ENCODE results near the gene MIPEP.

Gene MIPEP

GRCh38 chr13:23744315-23744714 lies 144.9 kb downstream of the MIPEP start:
- DNase-seq (ENCODE audit: low read depth): no peak
- TF ChIP-seq CTCF (IDR thresholded peaks at IDR 0.05; ENCODE audit: low read depth, low read length, missing control alignments): no peak

GRCh38 chr13:23743278-23744076 lies 145.7 kb downstream of the MIPEP start:
- TF ChIP-seq CTCF (IDR thresholded peaks at IDR 0.05; ENCODE audit: low read depth, low read length, missing control alignments): no peak
- no peak overlapping the region for H3K4me3 ChIP-seq (ENCODE audit: low read depth, low read length)
- DNase-seq (ENCODE audit: low read depth): no peak

More at GRCh38 chr13:23744315-23744714, 144.9 kb downstream of the MIPEP start:
- H3K4me3 ChIP-seq (ENCODE audit: low read depth, low read length): no peak overlapping the region

- no peak overlapping the region for H3K4me3 ChIP-seq (ENCODE audit: low read depth, low read length)
- peak; percentile 67 for TF ChIP-seq CTCF (IDR thresholded peaks at IDR 0.05; ENCODE audit: low read depth, low read length, missing control alignments)
- no peak for DNase-seq (ENCODE audit: low read depth)
Observed at GRCh38 chr13:23741879-23742510, 147.2 kb downstream of the MIPEP start.

GRCh38 chr13:23740002-23740401 lies 149.2 kb downstream of the MIPEP start:
- DNase-seq (ENCODE audit: low read depth): no peak
- H3K4me3 ChIP-seq (ENCODE audit: low read depth, low read length): no peak overlapping the region
- no peak for TF ChIP-seq CTCF (IDR thresholded peaks at IDR 0.05; ENCODE audit: low read depth, low read length, missing control alignments)

GRCh38 chr13:23739596-23739995 lies 149.6 kb downstream of the MIPEP start:
- DNase-seq (ENCODE audit: low read depth): no peak
- TF ChIP-seq CTCF (IDR thresholded peaks at IDR 0.05; ENCODE audit: low read depth, low read length, missing control alignments): no peak
- no peak overlapping the region for H3K4me3 ChIP-seq (ENCODE audit: low read depth, low read length)

- DNase-seq (ENCODE audit: low read depth): no peak
- H3K4me3 ChIP-seq (ENCODE audit: low read depth, low read length): no peak overlapping the region
- no peak for TF ChIP-seq CTCF (IDR thresholded peaks at IDR 0.05; ENCODE audit: low read depth, low read length, missing control alignments)
Observed at GRCh38 chr13:23736541-23736940, 152.7 kb downstream of the MIPEP start.
